Lung (tissue), 12 donors: ENCODE data around the gene ABCA4. TPM values are rescaled to one million over a fixed set of nuclear protein-coding genes. Genes with fewer than 3 reads are reported as not detected.

Source experiments
- ATAC-seq: fragments of 200-7000 bp; cut with Tn5 transposase; one replicate; pipeline ENCODE4 v1.9.1; 2020; ENCODE audit warnings: moderate number of reproducible peaks; ENCODE audit not compliant: insufficient read depth, low FRiP score
- DNase-seq, 3 donors: peaks; one replicate each; pipeline ENCODE4 v3.0.0-alpha.2; 2013 to 2017
- H3K27ac ChIP-seq, 2 donors: one replicate each; pipeline ENCODE4 v1.5.1; 2013; ENCODE audit warnings: mild to moderate bottlenecking in 2 of 2, moderate library complexity in 2 of 2, control low read depth in 1 of 2, inconsistent platforms in 1 of 2, low read depth in 1 of 2, low read length in 1 of 2
- H3K27me3 ChIP-seq, 3 donors: one replicate each; pipeline ENCODE4 v1.5.1; 2013; ENCODE audit warnings: low read length in 2 of 3; ENCODE audit not compliant: control insufficient read depth in 3 of 3, insufficient read depth in 3 of 3
- H3K36me3 ChIP-seq, 4 donors: one replicate each; pipeline ENCODE4 v1.5.1; 2013; ENCODE audit warnings: low read length in 4 of 4, mild to moderate bottlenecking in 1 of 4, moderate library complexity in 1 of 4; ENCODE audit not compliant: control insufficient read depth in 4 of 4, insufficient read depth in 4 of 4
- H3K4me1 ChIP-seq, 5 donors: one replicate each; pipeline ENCODE4 v1.5.1; 2013; ENCODE audit warnings: low read length in 5 of 5, mild to moderate bottlenecking in 2 of 5, moderate library complexity in 1 of 5; ENCODE audit not compliant: control insufficient read depth in 5 of 5, insufficient read depth in 5 of 5
- H3K4me3 ChIP-seq: one replicate; pipeline ENCODE4 v1.5.1; 2013; ENCODE audit warnings: mild to moderate bottlenecking, control low read depth, moderate library complexity
- H3K9ac ChIP-seq, 2 donors: one replicate each; pipeline ENCODE4 v1.5.1; 2013; ENCODE audit warnings: low read length in 2 of 2, control low read depth in 1 of 2; ENCODE audit not compliant: insufficient read depth in 1 of 2
- H3K9me3 ChIP-seq, 4 donors: one replicate each; pipeline ENCODE4 v1.5.1; 2013; ENCODE audit warnings: low read length in 3 of 4, mild to moderate bottlenecking in 1 of 4, moderate library complexity in 1 of 4; ENCODE audit not compliant: control insufficient read depth in 4 of 4, insufficient read depth in 3 of 4
- CTCF ChIP-seq: IDR thresholded peaks from 2 replicates; pipeline ENCODE4 v1.5.1; 2012; ENCODE audit warnings: mild to moderate bottlenecking; ENCODE audit errors: control extremely low read depth, extremely low read depth
- WGBS, 2 donors: extraction: QIAGEN DNeasy Blood & Tissue Kit; methylation state at CpG; one replicate each; pipeline ENCODE4 v1.1.7; 2013; 5-methylcytosine and 5-hydroxymethylcytosine counted together
- polyA plus RNA-seq, 2 donors: library from polyadenylated mRNA; stranded (reverse); fragments of 200-250 nt; gene quantifications; one replicate each; pipeline ENCODE4 v1.2.1, GENCODE V29; 2013
- total RNA-seq, 2 donors: library from RNA; depleted of rRNA in 1 of 2; stranded (reverse); fragments of >200 nt in 1 of 2; gene quantifications; one replicate each; pipeline ENCODE4 v1.2.1, GENCODE V29; 2014 to 2021
- donor health status: control.
- donor health status: control.
- donor health status: Bipolar disorder and iron deficiency.
- donor health status: healthy.
- donor health status: DM: yes; HTN: yes; CAD: no.

Gene ABCA4
- total and polyA plus RNA-seq, 4 donors: 0.21 to 1.0 (median 0.67) TPM

- Histone ChIP-seq H3K4me1 (peaks cover 0 to 7% (median 2%) of the 10 kb centered on the region in 5 donors), H3K4me3 (no peak overlapping the region), H3K36me3 (no peaks in the 10 kb centered on the region), H3K27me3 (no peaks in the 10 kb centered on the region), H3K9ac (no peak overlapping the region), H3K27ac (no peak overlapping the region), H3K9me3 (no peaks in the 10 kb centered on the region)
- ATAC-seq (no peak), DNase-seq (no peak)
- TF ChIP-seq CTCF: no peak
- 87 to 89% methylated on average over 3 of the region's 3 CpGs for whole genome bisulfite sequencing, 2 donors
Measured at GRCh38 chr1:94032637-94033036, 88.3 kb downstream of the ABCA4 start.

GRCh38 chr1:94031591-94031990, 89.4 kb downstream of the ABCA4 start:
- Histone ChIP-seq H3K9me3 (no peaks in the 10 kb centered on the region), H3K27me3 (no peaks in the 10 kb centered on the region), H3K36me3 (no peaks in the 10 kb centered on the region), H3K4me3 (no peak overlapping the region), H3K27ac (peak overlapping the region in 1 of 2 donors; percentile 37), H3K9ac (no peak overlapping the region), H3K4me1 (peaks cover 0 to 5% (median under 1%) of the 10 kb centered on the region in 5 donors)
- TF ChIP-seq CTCF: no peak
- peak; percentile 48 for ATAC-seq
- 69 to 82% methylated on average over 9 of the region's 9 CpGs for WGBS, 2 donors
- DNase-seq: peak in 1 of 3 donors; percentile 36

GRCh38 chr1:94031154-94031553, 89.8 kb downstream of the ABCA4 start:
- Histone ChIP-seq H3K36me3 (no peaks in the 10 kb centered on the region), H3K9me3 (no peaks in the 10 kb centered on the region), H3K9ac (no peak overlapping the region), H3K4me1 (peaks cover 0 to 5% (median 0%) of the 10 kb centered on the region in 5 donors), H3K4me3 (no peak overlapping the region), H3K27me3 (no peaks in the 10 kb centered on the region), H3K27ac (no peak overlapping the region)
- ATAC-seq: no peak
- TF ChIP-seq CTCF: no peak
- 88 to 92% methylated on average over 4 of the region's 4 CpGs for WGBS, 2 donors
- peak in 1 of 3 donors; percentile 33 for DNase-seq
